Muscle of back (tissue), 11 donors: ENCODE measurements around the gene DPEP2. TPM values are rescaled to one million over a fixed set of nuclear protein-coding genes. Genes with fewer than 3 reads are reported as not detected.
"Not testable (repeated sequence)": the region's sequence is repeated elsewhere in the genome, so short reads cannot be mapped to it uniquely, and the experiment has no call there.

Experiments used
- DNase-seq, 3 donors: peaks; one replicate each; pipeline versions ENCODE4 v3.0.0 to v3.0.0-alpha.2; 2013
- polyA plus RNA-seq, 10 donors: library from polyadenylated mRNA; unstranded; fragments of 120-200 nt; gene quantifications; one replicate each; pipeline ENCODE4 v1.2.1, GENCODE V29; 2013; ENCODE audit not compliant: insufficient read length in 10 of 10

DPEP2 gene
- polyA plus RNA-seq, 10 donors: 0.63 to 2.5 (median 1.2) TPM

GRCh38 chr16:68005786-68006286 is 6.6 kb upstream of the DPEP2 start:
- DNase-seq: peak in 1 of 3 donors; percentile 43

GRCh38 chr16:68005211-68005610 is 5.9 kb upstream of the DPEP2 start:
- DNase-seq: no peak

GRCh38 chr16:68003031-68003430 is 3.7 kb upstream of the DPEP2 start:
- DNase-seq: no peak

- peak in 1 of 3 donors; percentile 25 for DNase-seq
These were observed 1.2 kb upstream of the DPEP2 start for GRCh38 chr16:68000450-68000849.

GRCh38 chr16:67999985-68000384 is 701 bp upstream of the DPEP2 start:
- no peak for DNase-seq

- not testable (repeated sequence) for DNase-seq
These were observed 979 bp downstream of the DPEP2 start for GRCh38 chr16:67998231-67998778.

- DNase-seq: no peak
These were observed 2.6 kb downstream of the DPEP2 start for GRCh38 chr16:67996666-67997065.

- DNase-seq: no peak
These were observed 3.9 kb downstream of the DPEP2 start for GRCh38 chr16:67995423-67995822.

GRCh38 chr16:67994040-67994408 is 5.3 kb downstream of the DPEP2 start:
- DNase-seq: not testable (repeated sequence)

- peak; percentile 62 to 88 (median 78) for DNase-seq
These were observed 5.9 kb downstream of the DPEP2 start for GRCh38 chr16:67993207-67994039.

GRCh38 chr16:67992661-67993206 is 6.5 kb downstream of the DPEP2 start:
- DNase-seq: no peak

GRCh38 chr16:67990018-67990386 is 9.3 kb downstream of the DPEP2 start:
- no peak for DNase-seq

GRCh38 chr16:67989322-67990017 is 9.8 kb downstream of the DPEP2 start:
- no peak for DNase-seq

- no peak for DNase-seq
These were observed 10.6 kb downstream of the DPEP2 start for GRCh38 chr16:67988675-67989074.

GRCh38 chr16:67987460-67988160 is 11.7 kb downstream of the DPEP2 start:
- DNase-seq: peak in 1 of 3 donors; percentile 34

GRCh38 chr16:67986949-67987348 is 12.3 kb downstream of the DPEP2 start:
- DNase-seq: no peak

GRCh38 chr16:67982011-67982696 is 17.1 kb downstream of the DPEP2 start:
- no peak for DNase-seq

GRCh38 chr16:67979955-67980678 is 19.2 kb downstream of the DPEP2 start, which contains the start of gene DPEP3:
TSS of gene DPEP3 (minus strand) at chr16:67980499. CDS start at chr16:67980380, 119 bp downstream.
- DNase-seq: no peak

GRCh38 chr16:67977469-67978227 is 21.6 kb downstream of the DPEP2 start:
- no peak for DNase-seq

- DNase-seq: no peak
These were observed 22.3 kb downstream of the DPEP2 start for GRCh38 chr16:67977005-67977404.
